GM12872 (cell line): ENCODE measurements around the gene VEZT.

ENCODE experiments used
- CTCF ChIP-seq: IDR thresholded peaks from 3 replicates; pipeline ENCODE4 v1.5.1; 2011; ENCODE audit warnings: low read depth, mild to moderate bottlenecking, low read length, moderate library complexity; ENCODE audit not compliant: insufficient read depth

VEZT gene

GRCh38 chr12:95218150-95219133, 835 bp downstream of the VEZT start:
- TF ChIP-seq CTCF: no peak

- no peak for TF ChIP-seq CTCF
Observed at GRCh38 chr12:95220190-95220589, 2.6 kb downstream of the VEZT start.

- TF ChIP-seq CTCF: no peak
Observed at GRCh38 chr12:95220726-95221125, 3.1 kb downstream of the VEZT start.

GRCh38 chr12:95224202-95225170, 6.9 kb downstream of the VEZT start:
- no peak for TF ChIP-seq CTCF

DNA sequence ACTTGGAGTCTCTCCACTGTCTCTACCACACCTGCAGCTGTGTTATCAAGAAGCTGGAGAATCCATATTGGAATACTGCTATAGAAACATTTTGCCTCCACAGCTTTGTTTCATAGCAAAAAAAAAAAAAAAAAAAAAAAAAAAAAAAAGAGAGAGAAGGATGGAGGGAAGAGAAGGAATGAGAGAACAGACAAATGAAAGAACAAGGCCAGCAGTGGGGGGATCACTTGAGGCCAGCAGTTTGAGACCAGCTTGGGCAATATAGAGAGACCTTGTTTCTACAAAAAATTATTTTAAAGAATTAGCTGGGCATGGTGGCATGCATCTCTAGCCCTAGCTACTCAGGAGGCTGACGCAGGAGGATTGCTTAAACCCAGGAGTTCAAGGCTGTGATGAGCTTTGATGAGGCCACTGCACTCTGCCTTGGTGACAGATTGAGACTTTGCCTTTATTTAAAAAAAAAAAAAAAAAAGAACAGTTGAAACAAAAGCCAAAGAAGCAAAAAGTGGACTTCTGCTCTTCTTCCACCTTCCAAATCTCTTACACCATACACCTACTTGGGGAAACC, 8.1 kb downstream of the VEZT start:
- TF ChIP-seq CTCF: no peak

DNA sequence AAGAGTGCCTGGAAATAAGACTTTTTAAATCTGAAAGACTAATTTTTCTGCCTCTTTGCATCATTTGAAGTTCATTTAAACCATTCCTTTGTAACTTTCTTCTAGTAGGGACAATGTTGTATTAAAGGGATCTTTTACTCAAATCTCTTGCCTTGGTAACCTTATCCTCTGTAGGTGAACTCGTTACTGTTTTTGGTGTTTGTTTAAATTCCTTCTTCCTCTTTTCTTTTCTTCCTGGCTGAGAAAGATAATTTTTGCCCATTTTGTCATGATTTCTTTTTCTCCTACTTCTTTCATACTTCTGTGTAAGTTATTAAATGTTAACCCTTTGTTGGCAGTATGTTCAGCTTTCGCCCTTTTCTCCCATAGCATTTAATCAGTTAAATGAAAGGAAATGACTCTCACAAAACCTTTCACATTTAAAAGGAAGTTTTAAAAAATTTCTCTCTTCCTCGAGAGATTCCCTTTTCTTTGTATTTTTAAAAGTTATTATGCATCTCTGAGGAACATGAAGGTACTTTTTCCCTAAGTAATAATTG, 10.3 kb downstream of the VEZT start:
- TF ChIP-seq CTCF: no peak
